PC-9 (cell line): Measurements from ENCODE around the gene SLC6A19. TPM values are rescaled to one million over a fixed set of nuclear protein-coding genes. Genes with fewer than 3 reads are reported as not detected.

Source experiments
- BruUV-seq: library from RNA; stranded (reverse); fragments of 400-500 nt; replicated peaks from 2 replicates; lab custom pipeline; 2021; lab: Mats Ljungman, UMichigan
- CTCF ChIA-PET: fragments of 300-600 bp; sonication (Branson Sonifier 250); formaldehyde crosslinking; loops from one replicate; lab custom pipeline; 2022; ENCODE audit warnings: antibody characterized with exemption; lab: Charles Lee
- POLR2A ChIA-PET: fragments of 300-600 bp; sonication (Branson Sonifier 250); formaldehyde crosslinking; loops from one replicate; lab custom pipeline; 2022; ENCODE audit warnings: antibody characterized with exemption; ENCODE audit not compliant: unreplicated experiment; lab: Charles Lee
- DNase-seq, 2 experiments: peaks; one replicate each; pipeline versions ENCODE4 v3.0.0 to v3.0.0-alpha.2; 2015 to 2022; ENCODE audit warnings: mixed read lengths in 1 of 2
- H2AFZ ChIP-seq: fragments of 200-600 bp; sonication (generic); 2 replicates; pipeline ENCODE4 v1.8.1; 2017; ENCODE audit warnings: antibody characterized with exemption
- H3F3A ChIP-seq: fragments of 200-600 bp; sonication (generic); 2 replicates; pipeline ENCODE4 v1.8.1; 2017; ENCODE audit warnings: antibody characterized with exemption, mild to moderate bottlenecking, low read depth; ENCODE audit not compliant: insufficient read depth
- H3K27ac ChIP-seq: fragments of 200-600 bp; sonication (generic); 2 replicates; pipeline ENCODE4 v1.6.1; 2016; ENCODE audit warnings: mixed run types
- H3K27me3 ChIP-seq: fragments of 200-600 bp; sonication (generic); 2 replicates; pipeline ENCODE4 v1.6.1; 2016; ENCODE audit warnings: low read depth, mixed run types; ENCODE audit not compliant: insufficient read depth
- H3K36me3 ChIP-seq: fragments of 200-600 bp; sonication (generic); 2 replicates; pipeline ENCODE4 v1.6.1; 2016; ENCODE audit warnings: low read depth, mixed run types
- H3K4me1 ChIP-seq: fragments of 200-600 bp; sonication (generic); replicated peaks from 2 replicates; pipeline ENCODE4 v1.6.1; 2016; ENCODE audit warnings: mixed run types; ENCODE audit not compliant: insufficient read depth
- H3K4me2 ChIP-seq: fragments of 200-600 bp; sonication (generic); 2 replicates; pipeline ENCODE4 v1.6.1; 2017; ENCODE audit warnings: mixed run types
- H3K4me3 ChIP-seq: fragments of 200-600 bp; sonication (generic); 2 replicates; pipeline ENCODE4 v1.6.1; 2016; ENCODE audit warnings: mixed run types
- H3K79me2 ChIP-seq: fragments of 200-600 bp; sonication (generic); 2 replicates; pipeline ENCODE4 v1.6.1; 2017; ENCODE audit warnings: low read depth, mixed run types
- H3K9me2 ChIP-seq: fragments of 200-600 bp; sonication (generic); 2 replicates; pipeline ENCODE4 v1.8.1; 2017; ENCODE audit warnings: mild to moderate bottlenecking; ENCODE audit not compliant: insufficient read depth
- H3K9me3 ChIP-seq: fragments of 200-600 bp; sonication (generic); 2 replicates; pipeline ENCODE4 v1.8.1; 2016; ENCODE audit warnings: low read depth; ENCODE audit not compliant: insufficient read depth
- H4K20me1 ChIP-seq: fragments of 200-600 bp; sonication (generic); 2 replicates; pipeline ENCODE4 v1.8.1; 2017; ENCODE audit not compliant: insufficient read depth
- EZH2 ChIP-seq: fragments of 200-600 bp; sonication (generic); IDR thresholded peaks from 2 replicates; pipeline ENCODE4 v1.8.0; 2017; ENCODE audit warnings: antibody characterized with exemption, low read depth
- intact Hi-C: fragments of 100-400 bp; cut with micrococcal nuclease; formaldehyde crosslinking; loops from one replicate; pipeline ENCODE4 v1.10.0; 2022; ENCODE audit not compliant: unreplicated experiment
- total RNA-seq: library from RNA; stranded (reverse); gene quantifications from 2 replicates; pipeline ENCODE4 v1.2.3, GENCODE V29; 2021
- TF ChIP-seq, protein P1 (sequence below): fragments of 200-600 bp; sonication (generic); conservative IDR thresholded peaks from 2 replicates; pipeline ENCODE4 v1.6.1; 2017; ENCODE audit warnings: mixed run types, antibody characterized with exemption, mild to moderate bottlenecking, moderate library complexity

Gene SLC6A19
- total RNA-seq, 1 experiment from 2014 or later = not detected

- ChIA-PET POLR2A (interaction anchor here (0.6 kb wide), 3 partner anchors 189 to 327 kb away, joined by 3 to 7 read pairs (median 4); no protein-coding TSS in a partner anchor), CTCF (no interaction called here)
- peaks cover 11% of the 10 kb centered on the region for H3K9me3 ChIP-seq
- H3K4me3 ChIP-seq = no peak overlapping the region
- TF ChIP-seq, protein P1, sequence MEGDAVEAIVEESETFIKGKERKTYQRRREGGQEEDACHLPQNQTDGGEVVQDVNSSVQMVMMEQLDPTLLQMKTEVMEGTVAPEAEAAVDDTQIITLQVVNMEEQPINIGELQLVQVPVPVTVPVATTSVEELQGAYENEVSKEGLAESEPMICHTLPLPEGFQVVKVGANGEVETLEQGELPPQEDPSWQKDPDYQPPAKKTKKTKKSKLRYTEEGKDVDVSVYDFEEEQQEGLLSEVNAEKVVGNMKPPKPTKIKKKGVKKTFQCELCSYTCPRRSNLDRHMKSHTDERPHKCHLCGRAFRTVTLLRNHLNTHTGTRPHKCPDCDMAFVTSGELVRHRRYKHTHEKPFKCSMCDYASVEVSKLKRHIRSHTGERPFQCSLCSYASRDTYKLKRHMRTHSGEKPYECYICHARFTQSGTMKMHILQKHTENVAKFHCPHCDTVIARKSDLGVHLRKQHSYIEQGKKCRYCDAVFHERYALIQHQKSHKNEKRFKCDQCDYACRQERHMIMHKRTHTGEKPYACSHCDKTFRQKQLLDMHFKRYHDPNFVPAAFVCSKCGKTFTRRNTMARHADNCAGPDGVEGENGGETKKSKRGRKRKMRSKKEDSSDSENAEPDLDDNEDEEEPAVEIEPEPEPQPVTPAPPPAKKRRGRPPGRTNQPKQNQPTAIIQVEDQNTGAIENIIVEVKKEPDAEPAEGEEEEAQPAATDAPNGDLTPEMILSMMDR = no peak
- no peak for TF ChIP-seq EZH2
- H3F3A ChIP-seq = no peaks in the 10 kb centered on the region
- H3K36me3 ChIP-seq = no peaks in the 10 kb centered on the region
- no peaks in the 10 kb centered on the region; the same call in 1 of the 2 replicates for H4K20me1 ChIP-seq
- BruUV-seq = no TSS peak
- peaks cover 98% of the 10 kb centered on the region for H3K27me3 ChIP-seq
- no peak overlapping the region for H2AFZ ChIP-seq
- no peaks in the 10 kb centered on the region for H3K79me2 ChIP-seq
- no peaks in the 10 kb centered on the region for H3K9me2 ChIP-seq
- intact Hi-C loops = no loop called here
- H3K4me2 ChIP-seq = no peak overlapping the region
- H3K27ac ChIP-seq = no peak overlapping the region
- H3K4me1 ChIP-seq = no peaks in the 10 kb centered on the region
- DNase-seq = peak in 1 of 2 experiments; percentile 34
Measured at GRCh38 chr5:1239505-1240251, 38.3 kb downstream of the SLC6A19 start.

GRCh38 chr5:1240496-1241260, 39.3 kb downstream of the SLC6A19 start:
- CTCF ChIA-PET = no interaction called here
- Histone ChIP-seq H3K27me3 (peaks cover 98% of the 10 kb centered on the region), H3K79me2 (no peaks in the 10 kb centered on the region), H4K20me1 (no peaks in the 10 kb centered on the region; the same call in 1 of the 2 replicates), H3K27ac (no peak overlapping the region), H3K4me3 (no peak overlapping the region), H3K9me2 (no peaks in the 10 kb centered on the region), H3K9me3 (peaks cover 8% of the 10 kb centered on the region), H3K4me2 (no peak overlapping the region), H3F3A (no peaks in the 10 kb centered on the region), H2AFZ (no peak overlapping the region), H3K36me3 (no peaks in the 10 kb centered on the region), H3K4me1 (no peaks in the 10 kb centered on the region)
- TF ChIP-seq, protein P1 = no peak
- TF ChIP-seq EZH2 = no peak
- no peak for DNase-seq
- intact Hi-C loops = no loop called here
- POLR2A ChIA-PET = no interaction called here
- BruUV-seq = no TSS peak

DNA sequence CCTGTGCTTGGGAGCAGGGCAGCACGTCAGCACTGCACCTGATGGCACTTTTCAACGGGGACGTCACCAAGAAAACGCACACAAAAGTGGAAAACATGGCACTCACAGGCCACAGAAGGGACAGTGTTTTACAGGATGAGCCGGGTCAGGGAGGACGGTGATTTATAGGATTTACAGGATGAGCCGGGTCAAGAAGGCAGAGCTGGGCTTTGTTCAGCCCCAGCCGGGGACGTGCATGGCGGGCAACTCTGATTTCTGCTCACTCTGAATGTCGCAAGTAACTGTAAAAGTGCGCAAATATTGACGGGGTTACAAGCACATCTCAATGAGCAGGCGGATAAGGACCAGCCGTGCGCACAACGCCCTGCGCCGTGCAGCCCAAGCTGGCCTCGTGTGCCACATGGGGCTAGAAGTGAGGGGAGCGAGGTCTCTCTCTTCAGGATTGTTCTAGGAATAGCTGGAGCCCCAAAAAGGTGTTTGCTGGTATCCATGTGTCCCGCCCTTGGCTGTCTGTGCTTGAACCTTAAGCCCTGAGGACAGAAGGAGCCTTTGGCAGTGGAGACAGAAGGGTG, 40.2 kb downstream of the SLC6A19 start:
- no peaks in the 10 kb centered on the region for H3K4me1 ChIP-seq
- no peaks in the 10 kb centered on the region for H3F3A ChIP-seq
- ChIA-PET POLR2A (no interaction called here), CTCF (no interaction called here)
- H3K4me2 ChIP-seq = no peak overlapping the region
- no peaks in the 10 kb centered on the region for H3K9me2 ChIP-seq
- no TSS peak for BruUV-seq
- no peaks in the 10 kb centered on the region for H3K9me3 ChIP-seq
- no peaks in the 10 kb centered on the region for H3K79me2 ChIP-seq
- H3K4me3 ChIP-seq = no peak overlapping the region
- H3K36me3 ChIP-seq = no peaks in the 10 kb centered on the region
- no peak for DNase-seq
- TF ChIP-seq EZH2 = peak; percentile 99
- TF ChIP-seq, protein P1 = no peak
- intact Hi-C loops = no loop called here
- H3K27me3 ChIP-seq = peaks cover 98% of the 10 kb centered on the region
- H2AFZ ChIP-seq = no peak overlapping the region
- no peaks in the 10 kb centered on the region; the same call in 1 of the 2 replicates for H4K20me1 ChIP-seq
- H3K27ac ChIP-seq = no peak overlapping the region
